Frontal cortex (tissue), 4 donors: ENCODE data around the gene UBA1. TPM values are rescaled to one million over a fixed set of nuclear protein-coding genes. Genes with fewer than 3 reads are reported as not detected.

Experiments used
- DNase-seq, 2 donors: peaks; one replicate each; pipeline ENCODE4 v3.0.0; 2012; ENCODE audit warnings: low spot score in 2 of 2
- FAIRE-seq: peaks from 2 replicates; lab custom pipeline; 2012; peaks lifted over from hg19 to GRCh38; lab: Jason Lieb, UNC
- total RNA-seq: library from RNA; depleted of rRNA; stranded (reverse); fragments of >200 nt; gene quantifications from one replicate; pipeline ENCODE4 v1.2.3, GENCODE V29; 2014
- donor health status: control.
- donor health status: control.
- donor health status: control.

Gene UBA1
- total RNA-seq, 1 donor from 2014 or later = 122 TPM

GRCh38 chrX:47209508-47210238 lies 16.0 kb downstream of the UBA1 start:
- FAIRE-seq (no peak), DNase-seq (no peak)

GRCh38 chrX:47210661-47211425 lies 17.2 kb downstream of the UBA1 start:
- FAIRE-seq (no peak), DNase-seq (no peak)

- FAIRE-seq = no peak
- DNase-seq = no peak
Observed at GRCh38 chrX:47212381-47213293, 19.0 kb downstream of the UBA1 start.

- DNase-seq = no peak
- no peak for FAIRE-seq
Observed at GRCh38 chrX:47214435-47215077, 20.9 kb downstream of the UBA1 start.

- no peak for DNase-seq
- FAIRE-seq = no peak
Observed at GRCh38 chrX:47215291-47215900, 21.8 kb downstream of the UBA1 start.

GRCh38 chrX:47216393-47216925 lies 22.8 kb downstream of the UBA1 start:
- no peak for FAIRE-seq

GRCh38 chrX:47217121-47217851 lies 23.7 kb downstream of the UBA1 start:
- DNase-seq (peak in 1 of 2 donors; percentile 23), FAIRE-seq (no peak)

More at GRCh38 chrX:47216393-47216925, 22.8 kb downstream of the UBA1 start:
- no peak for DNase-seq

GRCh38 chrX:47217852-47218279 lies 24.2 kb downstream of the UBA1 start:
- FAIRE-seq (peak; percentile 88), DNase-seq (peak; percentile 80 to 91)

- FAIRE-seq = no peak
- peak; percentile 76 to 93 for DNase-seq
Observed at GRCh38 chrX:47218280-47218919, 24.8 kb downstream of the UBA1 start, which contains the start of gene CDK16. Gene CDK16 (plus strand): TSS chrX:47218681. CDS start chrX:47223558, 4,877 bp downstream.

- no peak for FAIRE-seq
- DNase-seq = peak in 1 of 2 donors; percentile 32
Observed at GRCh38 chrX:47218920-47219815, 25.5 kb downstream of the UBA1 start.

- DNase-seq = no peak
- no peak for FAIRE-seq
Observed at GRCh38 chrX:47221756-47222155, 28.1 kb downstream of the UBA1 start.

- FAIRE-seq (no peak), DNase-seq (no peak)
Observed at GRCh38 chrX:47222751-47223350, 29.2 kb downstream of the UBA1 start.

GRCh38 chrX:47223476-47224250 lies 30.0 kb downstream of the UBA1 start:
- FAIRE-seq (no peak), DNase-seq (no peak)

- no peak for FAIRE-seq
Observed at GRCh38 chrX:47224266-47224895, 30.8 kb downstream of the UBA1 start.

GRCh38 chrX:47224896-47225290 lies 31.3 kb downstream of the UBA1 start:
- FAIRE-seq (no peak), DNase-seq (no peak)

More at GRCh38 chrX:47224266-47224895, 30.8 kb downstream of the UBA1 start:
- DNase-seq = no peak
